Activated CD8-positive, alpha-beta memory T cell treated with anti-CD3 and anti-CD28 coated beads, Interleukin-2, amount 50 U/mL, for 4 hours (primary cell): Measurements from ENCODE around the gene ZC3H4.
"Not testable (repeated sequence)": the region's sequence is repeated elsewhere in the genome, so short reads cannot be mapped to it uniquely, and the experiment has no call there.

ENCODE experiments used
- DNase-seq: peaks from one replicate; pipeline ENCODE4 v3.0.0-alpha.2; 2020

Gene ZC3H4

DNA sequence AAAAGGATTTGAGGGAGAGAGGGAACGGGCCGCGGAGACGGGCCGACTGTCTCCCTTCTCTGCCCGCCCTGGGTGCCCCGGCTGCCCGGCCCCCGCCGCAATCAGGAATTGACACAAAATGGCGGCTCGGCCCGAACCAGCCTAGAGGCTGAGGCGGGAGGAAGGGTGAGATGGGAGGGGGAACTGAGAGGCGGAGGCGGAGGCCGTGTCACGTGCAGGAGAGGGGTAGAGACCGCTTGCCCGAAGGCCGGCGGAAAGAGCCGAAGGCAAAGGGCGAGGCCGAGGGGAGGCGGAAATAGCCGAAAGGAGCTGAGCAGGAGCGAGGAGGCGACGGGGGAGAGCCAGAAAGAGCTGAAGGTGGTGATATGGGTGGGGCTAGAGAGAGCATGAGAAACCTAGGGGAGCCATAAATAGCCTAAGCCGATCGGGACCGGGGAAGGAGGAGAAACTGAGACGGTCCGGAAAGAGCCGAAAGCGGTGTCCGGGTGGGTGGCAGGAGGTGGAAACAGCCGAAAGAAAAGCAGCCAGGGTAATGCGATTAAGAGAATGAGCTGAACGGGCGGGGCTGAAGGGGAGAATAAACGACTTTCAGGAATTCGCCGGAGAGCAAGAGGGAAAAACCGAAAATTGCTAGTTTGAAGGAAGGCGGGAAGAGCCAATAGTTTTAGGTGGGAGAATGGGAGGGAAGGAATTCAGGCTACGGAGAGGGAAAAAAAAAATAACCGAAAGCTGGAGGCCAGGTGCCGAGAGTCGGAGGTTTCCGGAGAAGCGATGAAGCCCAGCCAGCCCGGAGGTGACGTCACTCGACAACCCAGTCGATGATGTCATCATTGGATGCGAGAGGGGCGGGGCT is at the start of gene ZC3H4:
Gene ZC3H4 (minus strand): TSS at position 780 of the 853 bp plus-strand sequence. CDS start 1,192 bp downstream, outside the sequence.
- DNase-seq = peak; percentile 99

DNA sequence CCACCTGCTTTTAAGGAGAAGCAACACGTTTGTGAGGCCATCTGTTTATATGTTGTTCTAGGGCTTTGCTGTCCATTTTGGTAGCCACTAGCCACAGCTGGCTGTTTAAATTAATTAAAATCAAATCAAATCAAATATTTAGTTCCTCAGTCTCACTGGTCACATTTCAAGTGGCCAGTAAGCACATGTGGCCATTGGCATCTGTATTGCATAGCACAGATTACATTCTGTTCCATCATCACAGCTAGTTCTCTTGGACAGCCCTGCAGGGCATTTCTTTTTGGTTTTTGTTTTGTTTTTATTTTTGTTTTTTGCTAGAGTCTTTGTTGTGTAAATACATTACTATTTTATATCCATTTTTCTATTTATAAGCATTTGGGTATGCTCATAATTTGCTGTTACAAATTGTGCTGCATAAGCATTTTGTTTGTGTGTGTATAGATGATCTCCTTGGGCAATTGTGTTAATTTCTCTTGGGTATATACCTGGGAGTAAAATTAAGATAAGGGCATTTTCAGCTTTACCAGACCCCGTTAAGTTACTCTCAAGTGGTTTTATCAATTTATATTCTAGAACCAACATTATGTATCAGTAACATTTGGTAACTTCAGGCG is 48.4 kb upstream of the ZC3H4 start:
- DNase-seq = no peak

- DNase-seq = peak; percentile 30
These were observed 45.4 kb upstream of the ZC3H4 start for GRCh38 chr19:47158879-47159503.

GRCh38 chr19:47158367-47158791 is 44.8 kb upstream of the ZC3H4 start:
- no peak for DNase-seq

- peak; percentile 41 for DNase-seq
These were observed 44.1 kb upstream of the ZC3H4 start for GRCh38 chr19:47157431-47158321.

DNA sequence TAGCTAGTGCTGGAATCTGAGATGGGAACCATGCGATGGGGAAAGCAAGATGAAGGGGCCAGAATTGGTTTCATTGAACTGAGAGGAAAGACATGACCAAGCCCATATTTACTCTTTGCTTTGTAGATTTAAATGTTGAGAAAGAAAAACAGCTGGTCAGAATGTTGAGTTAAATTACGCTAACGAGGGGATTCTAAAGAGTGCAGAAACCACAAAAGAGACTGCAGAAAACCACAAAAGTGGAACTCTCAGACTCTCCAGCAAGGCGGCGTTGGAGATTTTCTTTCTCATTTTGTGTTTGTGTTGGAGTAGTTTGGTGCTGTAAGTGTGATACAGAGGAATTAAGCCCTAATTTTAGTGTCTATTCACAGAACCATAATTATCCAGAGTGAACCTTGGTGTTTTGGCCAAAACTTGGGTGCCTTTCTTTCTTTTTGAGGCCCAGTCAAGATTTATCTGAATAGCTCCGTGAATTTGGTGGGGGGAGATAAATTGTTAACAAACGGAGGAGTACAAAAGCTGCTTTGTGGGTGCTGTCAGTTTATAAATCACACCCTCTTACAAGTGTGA is 43.4 kb upstream of the ZC3H4 start:
- DNase-seq = no peak

- DNase-seq = no peak
These were observed 41.6 kb upstream of the ZC3H4 start for GRCh38 chr19:47155148-47155547.

DNA sequence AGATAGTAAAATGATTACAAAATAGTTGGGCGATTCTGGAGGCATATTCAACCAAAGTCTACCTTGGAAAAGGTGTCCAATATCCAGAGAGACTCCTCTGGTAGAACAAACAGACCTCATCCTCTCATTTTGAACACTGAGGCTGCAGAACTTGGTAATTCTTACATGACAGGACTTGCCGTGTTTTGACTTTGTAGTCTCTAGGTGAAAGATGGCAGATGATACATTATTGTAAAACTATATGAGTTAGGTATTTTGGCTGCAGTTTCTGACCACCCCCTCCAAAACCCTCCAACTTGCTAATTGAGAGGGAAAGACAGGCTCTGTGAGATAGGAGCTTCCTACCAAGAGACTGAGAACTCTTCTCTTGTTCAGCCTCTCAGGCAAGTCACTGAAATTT is 39.7 kb upstream of the ZC3H4 start:
- no peak for DNase-seq

DNA sequence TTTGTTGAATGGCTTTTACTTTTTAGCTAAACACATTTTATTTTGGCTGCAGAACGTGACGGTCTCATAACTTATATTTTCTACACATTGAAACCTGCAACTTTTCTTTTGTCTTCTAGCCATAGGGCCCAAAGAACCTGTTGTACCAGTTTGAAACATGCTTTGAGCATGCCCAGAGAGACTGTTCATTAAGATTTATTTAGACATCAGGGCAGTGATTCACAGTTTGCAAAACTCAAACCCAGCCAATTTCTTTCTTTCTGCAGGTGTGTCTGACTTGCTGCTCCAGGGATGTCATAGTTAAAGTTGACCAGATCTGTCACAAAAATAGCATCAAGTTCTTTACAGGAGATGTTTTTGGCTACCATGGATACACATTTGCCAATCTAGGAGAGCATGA is 39.1 kb upstream of the ZC3H4 start:
- DNase-seq = no peak

- no peak for DNase-seq
These were observed 38.6 kb upstream of the ZC3H4 start for GRCh38 chr19:47152205-47152604.

- no peak for DNase-seq
These were observed 38.1 kb upstream of the ZC3H4 start for GRCh38 chr19:47151627-47152026.

DNA sequence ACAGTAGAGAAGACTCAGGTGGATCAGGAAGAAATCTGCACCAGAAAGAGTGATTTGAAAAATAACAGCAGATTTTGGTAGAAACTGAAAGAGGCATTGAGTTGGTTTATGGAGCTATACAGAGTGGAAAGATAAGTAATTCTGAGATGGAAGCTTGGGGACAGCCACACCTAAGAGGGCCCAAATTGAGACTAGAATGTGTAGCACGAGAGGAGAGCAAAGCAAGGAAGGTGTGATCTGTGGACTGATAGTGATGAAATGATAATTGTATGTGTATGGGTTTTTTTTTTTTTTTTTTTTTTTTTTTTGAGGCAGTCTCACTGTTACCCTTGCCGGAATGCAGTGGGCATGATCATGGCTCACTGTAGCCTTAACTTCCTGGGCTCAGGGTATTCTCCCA is 33.3 kb upstream of the ZC3H4 start:
- DNase-seq = no peak

DNA sequence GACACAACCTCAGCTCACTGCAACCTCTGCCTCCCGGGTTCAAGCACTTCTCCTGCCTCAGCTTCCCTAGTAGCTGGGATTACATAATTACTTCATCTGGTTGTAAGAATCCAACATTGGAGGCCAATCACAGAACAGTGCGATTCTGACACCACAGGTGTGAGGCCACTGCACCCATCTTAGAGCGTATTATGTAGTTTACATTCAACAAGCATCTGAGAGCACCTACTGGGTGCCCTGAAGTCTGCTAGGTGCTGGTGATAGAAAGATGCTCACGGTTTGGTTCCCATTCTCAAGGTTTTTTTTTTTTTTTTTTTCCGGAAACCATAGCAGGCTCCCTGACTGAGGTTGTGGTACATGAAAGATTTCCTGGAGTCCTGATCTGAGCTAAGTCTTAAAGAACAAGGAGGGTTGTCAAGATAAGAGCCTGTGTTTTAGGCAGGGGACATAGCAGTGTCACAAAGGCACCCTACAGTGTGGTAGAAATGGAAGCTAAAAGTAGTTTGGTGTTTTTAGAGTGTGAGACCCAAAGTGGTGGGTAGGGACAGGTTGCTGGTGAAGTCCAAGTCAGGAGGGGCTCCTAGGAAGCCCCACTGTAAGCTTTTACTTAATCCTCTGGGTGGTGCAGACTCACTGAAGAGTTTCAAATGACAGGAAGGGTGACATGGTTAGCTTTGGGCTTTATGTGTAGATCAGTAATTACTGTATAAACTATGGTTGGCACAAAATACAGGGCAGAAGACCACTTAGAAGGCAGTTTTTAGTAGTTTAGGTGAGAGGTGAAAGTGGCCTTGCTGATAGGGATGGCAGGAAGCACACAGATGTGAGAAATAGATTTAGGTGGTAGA is 32.3 kb upstream of the ZC3H4 start:
- no peak for DNase-seq

DNA sequence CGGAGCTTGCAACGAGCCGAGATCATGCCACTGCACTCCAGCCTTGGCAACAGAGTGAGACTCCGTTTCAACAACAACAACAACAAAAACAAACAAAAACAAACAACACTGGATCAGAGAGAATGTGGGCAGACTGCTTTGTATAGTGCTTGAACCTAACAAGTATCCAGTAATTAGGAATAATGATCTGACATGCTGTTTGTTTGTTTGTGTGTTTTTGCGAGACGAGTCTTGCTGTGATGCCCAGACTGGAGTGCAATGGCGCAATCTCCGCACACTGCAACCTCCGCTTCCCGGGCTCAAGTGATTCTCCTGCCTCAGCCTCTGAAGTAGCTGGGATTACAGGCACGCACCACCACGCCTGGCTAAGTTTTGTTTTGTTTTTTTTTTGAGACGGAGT is 31.1 kb upstream of the ZC3H4 start:
- no peak for DNase-seq

GRCh38 chr19:47143322-47144073 is 29.9 kb upstream of the ZC3H4 start:
- DNase-seq = no peak

GRCh38 chr19:47142779-47143178 is 29.2 kb upstream of the ZC3H4 start:
- DNase-seq = no peak

- no peak for DNase-seq
These were observed 28.1 kb upstream of the ZC3H4 start for GRCh38 chr19:47141695-47142094.

DNA sequence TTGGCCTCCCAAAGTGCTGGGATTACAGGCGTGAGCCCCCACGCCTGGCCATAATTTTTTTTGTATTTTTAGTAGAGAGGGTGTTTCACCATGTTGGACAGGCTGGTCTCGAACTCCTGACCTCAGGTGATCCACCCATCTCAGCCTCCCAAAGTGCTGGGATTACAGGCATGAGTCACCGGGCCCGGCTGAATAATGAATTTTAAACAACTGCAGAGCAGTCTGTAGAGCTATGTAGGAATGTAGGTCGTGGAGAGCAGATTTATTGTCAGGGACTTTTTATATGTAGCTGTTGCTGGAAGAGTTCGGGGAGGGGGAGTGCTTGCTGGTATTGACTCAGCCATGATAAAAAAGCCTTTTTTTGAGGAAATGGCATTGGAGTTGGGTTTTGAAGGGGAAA is 27.7 kb upstream of the ZC3H4 start:
- DNase-seq = not testable (repeated sequence)

GRCh38 chr19:47135156-47135555 is 21.6 kb upstream of the ZC3H4 start:
- DNase-seq = no peak

GRCh38 chr19:47134545-47134944 is 21.0 kb upstream of the ZC3H4 start:
- DNase-seq = no peak

- DNase-seq = no peak
These were observed 19.5 kb upstream of the ZC3H4 start for GRCh38 chr19:47133021-47133471.
